Bronchial epithelial cell (primary cell): ENCODE data around the gene SLC2A14. TPM values are rescaled to one million over a fixed set of nuclear protein-coding genes. Genes with fewer than 3 reads are reported as not detected.
"Not testable (repeated sequence)": the region's sequence is repeated elsewhere in the genome, so short reads cannot be mapped to it uniquely, and the experiment has no call there.

Experiments used
- DNase-seq: peaks from one replicate; pipeline ENCODE4 v3.0.0-alpha.2; 2010; ENCODE audit warnings: low read depth
- FAIRE-seq: peaks from 2 replicates; lab custom pipeline; 2011; peaks lifted over from hg19 to GRCh38; lab: Jason Lieb, UNC
- H3K27me3 ChIP-seq: 2 replicates; pipeline ENCODE4 v1.5.1; 2011; ENCODE audit warnings: low read length; ENCODE audit not compliant: control insufficient read depth, insufficient read depth
- H3K36me3 ChIP-seq: 2 replicates; pipeline ENCODE4 v1.5.1; 2011; ENCODE audit warnings: low read length; ENCODE audit not compliant: control insufficient read depth, insufficient read depth
- H3K4me3 ChIP-seq: 2 replicates; pipeline ENCODE4 v1.5.1; 2011; ENCODE audit warnings: mild to moderate bottlenecking, low read depth, low read length, control low read depth
- CTCF ChIP-seq: IDR thresholded peaks from 2 replicates; pipeline ENCODE4 v1.5.1; 2011; ENCODE audit warnings: mild to moderate bottlenecking, moderate library complexity, low read length, control low read depth, inconsistent platforms; ENCODE audit not compliant: insufficient read depth, severe bottlenecking
- total RNA-seq: library from RNA; depleted of rRNA; stranded (reverse); fragments of >200 nt; gene quantifications from 2 replicates; pipeline ENCODE4 v1.2.1, GENCODE V29; 2014

Gene SLC2A14
- total RNA-seq, 1 donor from 2014 or later, result not detected

- no peak for DNase-seq
- H3K4me3 ChIP-seq, result no peak overlapping the region
- no peaks in the 10 kb centered on the region for H3K36me3 ChIP-seq
- H3K27me3 ChIP-seq, result no peaks in the 10 kb centered on the region
- FAIRE-seq, result no peak
- no peak for TF ChIP-seq CTCF
Measured at GRCh38 chr12:7837366-7837765, 35.3 kb downstream of the SLC2A14 start.

GRCh38 chr12:7835766-7836165 is 36.9 kb downstream of the SLC2A14 start:
- TF ChIP-seq CTCF, result no peak
- Histone ChIP-seq H3K27me3 (no peaks in the 10 kb centered on the region), H3K36me3 (no peaks in the 10 kb centered on the region), H3K4me3 (no peak overlapping the region)
- no peak for FAIRE-seq
- no peak for DNase-seq

GRCh38 chr12:7835116-7835515 is 37.6 kb downstream of the SLC2A14 start:
- no peak overlapping the region for H3K4me3 ChIP-seq
- DNase-seq (no peak), FAIRE-seq (no peak)
- H3K36me3 ChIP-seq, result no peaks in the 10 kb centered on the region
- no peak for TF ChIP-seq CTCF
- H3K27me3 ChIP-seq, result no peaks in the 10 kb centered on the region

GRCh38 chr12:7834701-7835100 is 38.0 kb downstream of the SLC2A14 start:
- DNase-seq, result no peak
- no peak for TF ChIP-seq CTCF
- H3K27me3 ChIP-seq, result no peaks in the 10 kb centered on the region
- no peaks in the 10 kb centered on the region for H3K36me3 ChIP-seq
- no peak for FAIRE-seq
- H3K4me3 ChIP-seq, result no peak overlapping the region

- H3K4me3 ChIP-seq, result no peak overlapping the region
- H3K27me3 ChIP-seq, result no peaks in the 10 kb centered on the region
- DNase-seq (no peak), FAIRE-seq (no peak)
- H3K36me3 ChIP-seq, result no peaks in the 10 kb centered on the region
- no peak for TF ChIP-seq CTCF
Measured at GRCh38 chr12:7833831-7834230, 38.9 kb downstream of the SLC2A14 start.

- not testable (repeated sequence) for H3K4me3 ChIP-seq, DNase-seq, H3K27me3 ChIP-seq, FAIRE-seq, H3K36me3 ChIP-seq
Measured at GRCh38 chr12:7833201-7833600, 39.5 kb downstream of the SLC2A14 start.
